ENCODE measurements around the gene XPR1.

- TF ChIP-seq CTCF (IDR thresholded peaks at IDR 0.05) (no peak), POLR2A (IDR thresholded peaks at IDR 0.05) (no peak), EP300 (IDR thresholded peaks at IDR 0.05) (no peak)
Observed at GRCh38 chr1:180642781-180643180, 11.0 kb downstream of the XPR1 start.
